GM12878 (cell line): Measurements from ENCODE around the gene ESR2. TPM values are rescaled to one million over a fixed set of nuclear protein-coding genes. Genes with fewer than 3 reads are reported as not detected.
"Not testable (repeated sequence)": the region's sequence is repeated elsewhere in the genome, so short reads cannot be mapped to it uniquely, and the experiment has no call there.

ENCODE experiments used
- ATAC-seq: fragments of 200-7000 bp; cut with Tn5 transposase; 3 replicates; pipeline ENCODE4 v1.9.1; 2020; ENCODE audit warnings: mild to moderate bottlenecking, moderate library complexity
- BruUV-seq: library from RNA; stranded (reverse); fragments of 400-500 nt; replicated peaks from 2 replicates; lab custom pipeline; 2021; lab: Mats Ljungman, UMichigan
- CTCF ChIA-PET: fragments of 300-600 bp; sonication (Branson Sonifier 250); formaldehyde crosslinking; extraction: SDS; loops from one replicate; lab custom pipeline; 2021; ENCODE audit warnings: inconsistent platforms; lab: Yijun Ruan, JAX
- POLR2A ChIA-PET: fragments of 350-600 bp; formaldehyde crosslinking; extraction: SDS; loops from one replicate; lab custom pipeline; 2021; ENCODE audit warnings: inconsistent platforms; lab: Charles Lee
- RAD21 ChIA-PET: fragments of 300-600 bp; sonication (Branson Sonifier 250); formaldehyde crosslinking; loops from one replicate; lab custom pipeline; 2023; ENCODE audit warnings: antibody characterized with exemption; ENCODE audit not compliant: unreplicated experiment; lab: Charles Lee
- SMC1A ChIA-PET: fragments of 300-600 bp; sonication (Branson Sonifier 250); formaldehyde crosslinking; loops from one replicate; lab custom pipeline; 2023; ENCODE audit not compliant: unreplicated experiment, uncharacterized antibody; lab: Charles Lee
- DNase-seq: peaks from one replicate; pipeline ENCODE4 v3.0.0-alpha.2; 2011; ENCODE audit warnings: low read depth, low spot score
- FAIRE-seq: peaks from 3 replicates; lab custom pipeline; 2011; peaks lifted over from hg19 to GRCh38; lab: Jason Lieb, UNC
- H2AFZ ChIP-seq: 2 replicates; pipeline ENCODE4 v1.6.0; 2011; ENCODE audit warnings: low read depth, low read length, control low read depth; ENCODE audit not compliant: control insufficient read depth
- H3K27ac ChIP-seq: 2 replicates; pipeline ENCODE4 v1.5.1; 2011; ENCODE audit warnings: control low read depth; ENCODE audit not compliant: control insufficient read depth, insufficient read depth
- H3K27me3 ChIP-seq, 2 experiments: replicated peaks in 1 of 2; 2 replicates each; pipeline versions ENCODE4 v1.6.0 to v1.6.1; 2011; ENCODE audit warnings: low read length in 1 of 2; ENCODE audit not compliant: control insufficient read depth in 2 of 2, insufficient read depth in 2 of 2
- H3K36me3 ChIP-seq, 2 experiments: 2 replicates each; pipeline ENCODE4 v1.5.1; 2011; ENCODE audit warnings: low read length in 1 of 2; ENCODE audit not compliant: control insufficient read depth in 2 of 2, insufficient read depth in 2 of 2
- H3K4me1 ChIP-seq: 2 replicates; pipeline ENCODE4 v1.6.1; 2011; ENCODE audit warnings: mild to moderate bottlenecking, low read length, moderate library complexity, mixed read lengths; ENCODE audit not compliant: control insufficient read depth, insufficient read depth
- H3K4me2 ChIP-seq: 2 replicates; pipeline ENCODE4 v1.6.0; 2011; ENCODE audit warnings: control low read depth; ENCODE audit not compliant: control insufficient read depth, insufficient read depth
- H3K4me3 ChIP-seq: fragments of 200-600 bp; sonication (generic); 2 replicates; pipeline ENCODE4 v1.5.1; 2016
- H3K79me2 ChIP-seq: 2 replicates; pipeline ENCODE4 v1.6.0; 2011; ENCODE audit warnings: low read length; ENCODE audit not compliant: control insufficient read depth, insufficient read depth
- H3K9ac ChIP-seq: 2 replicates; pipeline ENCODE4 v1.8.0; 2011; ENCODE audit warnings: low read length, control low read depth, mixed read lengths; ENCODE audit not compliant: control insufficient read depth, insufficient read depth
- H3K9me3 ChIP-seq: replicated peaks from 3 replicates; pipeline ENCODE4 v1.5.1; 2011; ENCODE audit warnings: mild to moderate bottlenecking, low read length; ENCODE audit not compliant: control insufficient read depth, insufficient read depth
- H4K20me1 ChIP-seq: 2 replicates; pipeline ENCODE4 v1.6.0; 2011; ENCODE audit not compliant: control insufficient read depth, insufficient read depth
- BHLHE40 ChIP-seq, 2 experiments: fragments of 450-650 bp in 1 of 2; IDR thresholded peaks; 2 replicates each; pipeline ENCODE4 v1.6.1; 2011 to 2017; ENCODE audit warnings: low read depth in 2 of 2, borderline replicate concordance in 1 of 2, improper control_type of control experiment in 1 of 2, low read length in 1 of 2, mild to moderate bottlenecking in 1 of 2
- BMI1 ChIP-seq: fragments of 450-650 bp; IDR thresholded peaks from 2 replicates; pipeline ENCODE4 v1.6.1; 2016; ENCODE audit warnings: mild to moderate bottlenecking, moderate library complexity, borderline replicate concordance
- CHD4 ChIP-seq: fragments of 200-600 bp; sonication (generic); IDR thresholded peaks from 2 replicates; pipeline ENCODE4 v1.6.1; 2016; ENCODE audit warnings: mild to moderate bottlenecking
- EED ChIP-seq: sonication (generic); IDR thresholded peaks from 2 replicates; pipeline ENCODE4 v1.6.1; 2016; ENCODE audit warnings: antibody characterized with exemption, low read depth
- FOXM1 ChIP-seq: IDR thresholded peaks from 2 replicates; pipeline ENCODE4 v1.6.1; 2012; ENCODE audit warnings: low read depth, mild to moderate bottlenecking, inconsistent platforms, low read length, moderate library complexity
- GATAD2B ChIP-seq: fragments of 450-650 bp; conservative IDR thresholded peaks from 2 replicates; pipeline ENCODE4 v1.6.1; 2017; ENCODE audit warnings: low read depth, mild to moderate bottlenecking, moderate library complexity
- IRF4 ChIP-seq: IDR thresholded peaks from 2 replicates; pipeline ENCODE4 v1.6.1; 2011; ENCODE audit warnings: low read depth, low read length
- JUND ChIP-seq: IDR thresholded peaks from 2 replicates; pipeline ENCODE4 v1.6.1; 2012; ENCODE audit warnings: low read depth, mild to moderate bottlenecking, low read length, improper control_type of control experiment, moderate library complexity
- KLF5 ChIP-seq: fragments of 450-650 bp; IDR thresholded peaks from 2 replicates; pipeline ENCODE4 v1.6.1; 2014; ENCODE audit warnings: mild to moderate bottlenecking; ENCODE audit not compliant: partially characterized antibody
- MYC ChIP-seq: IDR thresholded peaks from 2 replicates; pipeline ENCODE4 v1.6.1; 2011; ENCODE audit warnings: mild to moderate bottlenecking, low read length, moderate library complexity, inconsistent platforms; ENCODE audit not compliant: insufficient read depth, insufficient replicate concordance, insufficient read length, severe bottlenecking
- NBN ChIP-seq: fragments of 450-650 bp; IDR thresholded peaks from 2 replicates; pipeline ENCODE4 v1.6.1; 2016
- NFXL1 ChIP-seq: fragments of 450-650 bp; IDR thresholded peaks from 2 replicates; pipeline ENCODE4 v1.6.1; 2017; ENCODE audit warnings: antibody characterized with exemption, mild to moderate bottlenecking, borderline replicate concordance
- RELA ChIP-seq: fragments of 450-650 bp; IDR thresholded peaks from 2 replicates; pipeline ENCODE4 v1.8.0; 2014; ENCODE audit warnings: borderline replicate concordance; ENCODE audit not compliant: partially characterized antibody
- SMAD5 ChIP-seq: IDR thresholded peaks from 2 replicates; pipeline ENCODE4 v1.6.1; 2016; ENCODE audit warnings: antibody characterized with exemption, low read depth
- STAT1 ChIP-seq: fragments of 450-650 bp; conservative IDR thresholded peaks from 2 replicates; pipeline ENCODE4 v1.6.1; 2014; ENCODE audit warnings: antibody characterized with exemption, mild to moderate bottlenecking
- TCF7 ChIP-seq: IDR thresholded peaks from 2 replicates; pipeline ENCODE4 v1.6.1; 2014; ENCODE audit warnings: antibody characterized with exemption, borderline replicate concordance
- WGBS: methylation state at CpG from one replicate; pipeline ENCODE4 v1.1.6; 2016; ENCODE audit warnings: low lambda C conversion rate; ENCODE audit not compliant: insufficient replicate concordance, insufficient coverage; ENCODE audit errors: missing lambda C conversion rate; 5-methylcytosine and 5-hydroxymethylcytosine counted together
- in situ Hi-C: fragments of 300-500 bp; cut with MboI; formaldehyde crosslinking; loops from 9 replicates; pipeline ENCODE4 v1.14.3; 2018; ENCODE audit warnings: mixed read lengths
- intact Hi-C: fragments of 100-400 bp; cut with micrococcal nuclease; formaldehyde crosslinking; loops from one replicate; pipeline ENCODE4 v1.14.2; 2022; ENCODE audit not compliant: unreplicated experiment
- polyA plus RNA-seq, 11 experiments: library from polyadenylated mRNA; depleted of rRNA in 4 of 11; unstranded in 6 of 11; stranded (reverse) in 5 of 11; fragments of >200 nt; fragmentation: Nextera tagmentation in 4 of 11; fragmentation: Illumina TruSeq in 1 of 11; extraction: Ambion mirVana in 4 of 11; extraction: Trizol in 1 of 11; gene quantifications; 1 replicate in 1 of 11; 2 replicates in 10 of 11; pipeline versions ENCODE4 v1.2.1 to v1.2.3, GENCODE V29; 2011 to 2016; ENCODE audit warnings: inconsistent platforms in 2 of 11, missing spikeins in 2 of 11, low read depth in 1 of 11
- total RNA-seq, 4 experiments: library from RNA; depleted of rRNA in 3 of 4; stranded (reverse); fragments of >200 nt in 3 of 4; fragmentation: Illumina TruSeq in 1 of 4; extraction: Trizol in 1 of 4; gene quantifications; 2 replicates each; pipeline versions ENCODE4 v1.2.1 to v1.2.3, GENCODE V29; 2013 to 2021
- TF ChIP-seq, protein P1 (sequence below): fragments of 450-650 bp; IDR thresholded peaks from 2 replicates; pipeline ENCODE4 v1.6.1; 2018; ENCODE audit warnings: mild to moderate bottlenecking, low read depth, moderate library complexity; ENCODE audit not compliant: partially characterized antibody

The ESR2 gene
- total and polyA plus RNA-seq, 10 of the 15 experiments (the other 5 are each of a cell fraction or from before 2014, with no cell fraction given), result 0.29 to 2.6 (median 0.81) TPM

DNA sequence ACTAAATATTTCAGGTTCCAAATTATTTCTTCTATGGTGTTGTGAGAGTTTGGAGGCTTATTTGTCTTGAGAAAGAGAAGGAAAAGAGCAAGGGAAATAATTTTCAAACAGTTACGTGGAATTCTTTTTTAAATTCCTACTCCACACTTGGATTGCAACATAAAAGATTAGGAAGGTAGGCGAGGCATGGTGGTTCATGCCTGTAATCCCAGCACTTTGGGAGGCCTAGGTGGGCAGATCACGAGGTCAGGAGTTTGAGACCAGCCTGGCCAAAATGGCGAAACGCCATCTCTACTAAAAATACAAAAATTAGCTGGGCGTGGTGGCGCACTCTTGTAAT lies 175.8 kb downstream of the ESR2 start:
- H2AFZ ChIP-seq, RAD21 ChIA-PET, H3K27me3 ChIP-seq, H3K79me2 ChIP-seq, H3K4me2 ChIP-seq, DNase-seq, intact Hi-C loops, H3K27ac ChIP-seq, in situ Hi-C loops, FAIRE-seq, POLR2A ChIA-PET, H3K9ac ChIP-seq, H3K4me3 ChIP-seq, ATAC-seq, SMC1A ChIA-PET, BruUV-seq, H3K9me3 ChIP-seq, H4K20me1 ChIP-seq, CTCF ChIA-PET, H3K4me1 ChIP-seq: not testable (repeated sequence)
- 99% methylated on average over 7 of the region's 7 CpGs for WGBS
- peaks cover 6 to 20% of the 10 kb centered on the region in 2 experiments for H3K36me3 ChIP-seq

DNA sequence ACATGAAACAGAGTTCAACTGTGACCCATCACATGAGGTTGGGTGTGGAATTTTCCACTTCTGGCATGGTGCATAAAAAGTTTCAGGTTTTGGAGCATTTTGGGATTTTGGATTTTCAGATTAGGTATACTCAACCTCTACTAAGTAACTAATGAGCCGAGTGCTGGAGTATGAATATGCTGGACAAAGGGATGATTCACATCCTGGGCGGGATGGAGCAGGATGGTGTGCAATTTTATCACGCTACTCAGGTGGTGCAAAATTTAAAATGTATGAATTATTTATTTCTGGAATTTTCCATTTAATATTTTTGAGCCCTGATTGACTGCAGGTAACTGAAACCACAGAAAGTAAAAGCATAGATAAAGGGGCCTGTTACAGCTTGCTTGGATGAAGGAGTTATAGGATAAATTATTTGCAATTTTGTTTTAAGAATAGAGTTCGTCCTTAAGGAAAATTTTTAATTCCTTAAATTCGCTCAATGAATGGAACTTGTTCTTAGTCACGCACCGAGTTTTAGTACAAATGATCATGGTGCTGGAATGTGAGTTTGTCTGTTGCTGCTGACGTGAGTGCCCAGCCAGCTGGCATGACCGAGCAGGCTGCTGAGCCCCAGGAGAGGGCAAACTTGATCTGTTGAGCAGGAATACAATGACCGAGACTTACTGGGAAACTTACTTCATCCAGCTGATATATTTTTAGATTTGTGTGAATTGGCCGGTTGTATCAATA lies 176.3 kb downstream of the ESR2 start:
- no peak overlapping the region for H3K4me3 ChIP-seq
- TF ChIP-seq SMAD5 (no peak), NFXL1 (no peak), BHLHE40 (IDR thresholded peaks at IDR 0.05; ENCODE audit: borderline replicate concordance in 1 of 2, low read depth in 2 of 2, low read length in 1 of 2) (no peak), IRF4 (no peak), CHD4 (no peak), RELA (no peak), BMI1 (no peak), JUND (no peak), MYC (no peak), STAT1 (no peak), FOXM1 (no peak), TCF7 (no peak), EED (no peak), NBN (no peak), GATAD2B (no peak), KLF5 (no peak)
- TF ChIP-seq, protein P1, sequence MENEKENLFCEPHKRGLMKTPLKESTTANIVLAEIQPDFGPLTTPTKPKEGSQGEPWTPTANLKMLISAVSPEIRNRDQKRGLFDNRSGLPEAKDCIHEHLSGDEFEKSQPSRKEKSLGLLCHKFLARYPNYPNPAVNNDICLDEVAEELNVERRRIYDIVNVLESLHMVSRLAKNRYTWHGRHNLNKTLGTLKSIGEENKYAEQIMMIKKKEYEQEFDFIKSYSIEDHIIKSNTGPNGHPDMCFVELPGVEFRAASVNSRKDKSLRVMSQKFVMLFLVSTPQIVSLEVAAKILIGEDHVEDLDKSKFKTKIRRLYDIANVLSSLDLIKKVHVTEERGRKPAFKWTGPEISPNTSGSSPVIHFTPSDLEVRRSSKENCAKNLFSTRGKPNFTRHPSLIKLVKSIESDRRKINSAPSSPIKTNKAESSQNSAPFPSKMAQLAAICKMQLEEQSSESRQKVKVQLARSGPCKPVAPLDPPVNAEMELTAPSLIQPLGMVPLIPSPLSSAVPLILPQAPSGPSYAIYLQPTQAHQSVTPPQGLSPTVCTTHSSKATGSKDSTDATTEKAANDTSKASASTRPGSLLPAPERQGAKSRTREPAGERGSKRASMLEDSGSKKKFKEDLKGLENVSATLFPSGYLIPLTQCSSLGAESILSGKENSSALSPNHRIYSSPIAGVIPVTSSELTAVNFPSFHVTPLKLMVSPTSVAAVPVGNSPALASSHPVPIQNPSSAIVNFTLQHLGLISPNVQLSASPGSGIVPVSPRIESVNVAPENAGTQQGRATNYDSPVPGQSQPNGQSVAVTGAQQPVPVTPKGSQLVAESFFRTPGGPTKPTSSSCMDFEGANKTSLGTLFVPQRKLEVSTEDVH, result no peak
- TF ChIP-seq, all 136 proteins: peak for 0
- over 99% methylated on average over 11 of the region's 11 CpGs for WGBS
- Histone ChIP-seq H3K79me2 (no peaks in the 10 kb centered on the region), H3K36me3 (peaks cover 9 to 24% of the 10 kb centered on the region in 2 experiments), H3K27ac (no peak overlapping the region), H3K9me3 (no peaks in the 10 kb centered on the region), H3K4me2 (no peak overlapping the region), H3K4me1 (no peaks in the 10 kb centered on the region), H2AFZ (no peak overlapping the region), H3K27me3 (no peaks in the 10 kb centered on the region), H3K9ac (no peak overlapping the region), H4K20me1 (no peaks in the 10 kb centered on the region)
- intact Hi-C loops (no loop called here), in situ Hi-C loops (no loop called here)
- POLR2A ChIA-PET, result no interaction called here
- CTCF ChIA-PET, result no interaction called here
- DNase-seq, result no peak
- BruUV-seq, result no TSS peak
- RAD21 ChIA-PET, result no interaction called here
- SMC1A ChIA-PET, result no interaction called here
- ATAC-seq, result no peak
- FAIRE-seq, result no peak
